CD14-positive monocyte (primary cell): Measurements from ENCODE around the gene SPTLC1. TPM values are rescaled to one million over a fixed set of nuclear protein-coding genes. Genes with fewer than 3 reads are reported as not detected.

ENCODE experiments used
- DNase-seq, 3 donors: peaks; one replicate each; pipeline ENCODE4 v3.0.0-alpha.2; 2011 to 2022
- H2AFZ ChIP-seq: 2 replicates; pipeline ENCODE4 v1.6.0; 2012; ENCODE audit warnings: mild to moderate bottlenecking, low read depth, low read length, inconsistent platforms; ENCODE audit not compliant: insufficient read depth, poor library complexity, severe bottlenecking
- H3K27ac ChIP-seq, 2 donors: 1 replicate in 1 of 2; 2 replicates in 1 of 2; pipeline ENCODE4 v1.5.1; 2012 to 2013; ENCODE audit warnings: low read length in 2 of 2, control low read depth in 1 of 2, inconsistent platforms in 1 of 2, low read depth in 1 of 2, mild to moderate bottlenecking in 1 of 2
- H3K27me3 ChIP-seq, 2 donors: one replicate each; pipeline versions ENCODE4 v1.6.0 to v1.6.1; 2011 to 2013; ENCODE audit warnings: low read length in 2 of 2; ENCODE audit not compliant: control insufficient read depth in 2 of 2, insufficient read depth in 2 of 2
- H3K36me3 ChIP-seq, 2 donors: replicated peaks in 1 of 2; 1 replicate in 1 of 2; 2 replicates in 1 of 2; pipeline versions ENCODE4 v1.5.1 to v1.6.1; 2012 to 2013; ENCODE audit warnings: low read length in 2 of 2, control low read depth in 1 of 2, inconsistent platforms in 1 of 2, mild to moderate bottlenecking in 1 of 2; ENCODE audit not compliant: insufficient read depth in 2 of 2, control insufficient read depth in 1 of 2
- H3K4me1 ChIP-seq, 2 donors: 1 replicate in 1 of 2; 2 replicates in 1 of 2; pipeline versions ENCODE4 v1.5.1 to v1.6.1; 2012 to 2013; ENCODE audit warnings: low read length in 2 of 2, control low read depth in 1 of 2, inconsistent platforms in 1 of 2, mild to moderate bottlenecking in 1 of 2, moderate library complexity in 1 of 2; ENCODE audit not compliant: insufficient read depth in 2 of 2, control insufficient read depth in 1 of 2
- H3K4me2 ChIP-seq: replicated peaks from 2 replicates; pipeline ENCODE3; 2012; ENCODE audit warnings: low read length, moderate library complexity, mild to moderate bottlenecking; ENCODE audit not compliant: poor library complexity, severe bottlenecking; ENCODE audit errors: extremely low read depth
- H3K4me3 ChIP-seq, 3 experiments: fragments of 200-600 bp in 1 of 3; sonication (generic) in 1 of 3; replicated peaks in 1 of 3; 1 replicate in 2 of 3; 2 replicates in 1 of 3; pipeline ENCODE4 v1.5.1; 2011 to 2013; ENCODE audit warnings: low read length in 3 of 3, mild to moderate bottlenecking in 3 of 3, control low read depth in 2 of 3, low read depth in 2 of 3, inconsistent platforms in 1 of 3, moderate library complexity in 1 of 3
- H3K79me2 ChIP-seq: 2 replicates; pipeline ENCODE4 v1.6.0; 2012; ENCODE audit warnings: mild to moderate bottlenecking, control low read depth, inconsistent platforms, low read length, moderate library complexity; ENCODE audit not compliant: insufficient read depth
- H3K9ac ChIP-seq: 2 replicates; pipeline ENCODE4 v1.6.0; 2017; ENCODE audit warnings: low read length, mild to moderate bottlenecking; ENCODE audit not compliant: insufficient read depth, poor library complexity, severe bottlenecking
- H3K9me3 ChIP-seq, 2 donors: replicated peaks in 1 of 2; 1 replicate in 1 of 2; 2 replicates in 1 of 2; pipeline versions ENCODE4 v1.5.1 to v1.6.1; 2012 to 2013; ENCODE audit warnings: low read length in 2 of 2, control low read depth in 1 of 2; ENCODE audit not compliant: control insufficient read depth in 1 of 2, insufficient read depth in 1 of 2
- H4K20me1 ChIP-seq: 2 replicates; pipeline ENCODE4 v1.6.0; 2012; ENCODE audit warnings: mild to moderate bottlenecking, low read length, control low read depth, moderate library complexity; ENCODE audit not compliant: insufficient read depth
- H3K27ac Mint-ChIP-seq, 7 donors: one replicate each; pipeline ENCODE4 v1.8.0; 2020; ENCODE audit warnings: mild to moderate bottlenecking in 7 of 7, mixed read lengths in 7 of 7, moderate library complexity in 6 of 7, inconsistent platforms in 2 of 7
- H3K27me3 Mint-ChIP-seq, 3 donors: one replicate each; pipeline ENCODE4 v1.8.0; 2021 to 2022; ENCODE audit warnings: low read depth in 3 of 3, mild to moderate bottlenecking in 3 of 3, mixed read lengths in 3 of 3, moderate library complexity in 3 of 3, inconsistent platforms in 1 of 3
- H3K36me3 Mint-ChIP-seq, 2 donors: one replicate each; pipeline ENCODE4 v1.8.0; 2020; ENCODE audit warnings: mixed read lengths in 2 of 2, inconsistent platforms in 1 of 2, mild to moderate bottlenecking in 1 of 2
- H3K4me1 Mint-ChIP-seq: one replicate; pipeline ENCODE4 v1.8.0; 2020; ENCODE audit warnings: mild to moderate bottlenecking, mixed read lengths
- H3K4me3 Mint-ChIP-seq, 2 donors: one replicate each; pipeline ENCODE4 v1.8.0; 2020; ENCODE audit warnings: mild to moderate bottlenecking in 2 of 2, mixed read lengths in 2 of 2, moderate library complexity in 1 of 2
- H3K9me3 Mint-ChIP-seq, 7 donors: one replicate each; pipeline ENCODE4 v1.8.0; 2020 to 2022; ENCODE audit warnings: mixed read lengths in 7 of 7, mild to moderate bottlenecking in 6 of 7, moderate library complexity in 6 of 7, inconsistent platforms in 2 of 7
- WGBS: methylation state at CpG from one replicate; pipeline ENCODE4 v1.1.5; 2013; ENCODE audit warnings: missing lambda C conversion rate; ENCODE audit not compliant: insufficient coverage; 5-methylcytosine and 5-hydroxymethylcytosine counted together
- intact Hi-C, 2 donors: fragments of 100-400 bp; cut with micrococcal nuclease; formaldehyde crosslinking; loops; one replicate each; pipeline versions ENCODE4 v1.15.0 to v1.15.1; 2023
- polyA plus RNA-seq, 3 donors: library from polyadenylated mRNA; depleted of rRNA in 1 of 3; unstranded in 2 of 3; stranded (reverse) in 1 of 3; fragments of 300-500 nt in 2 of 3; fragments of >200 nt in 1 of 3; fragmentation: Illumina TruSeq in 2 of 3; gene quantifications; 1 replicate in 2 of 3; 2 replicates in 1 of 3; pipeline ENCODE4 v1.2.3, GENCODE V29; 2012 to 2021
- TF ChIP-seq, protein P1 (sequence below): fragments of 200-600 bp; IDR thresholded peaks from one replicate; pipeline ENCODE4 v1.8.0; 2022; ENCODE audit warnings: antibody characterized with exemption, mild to moderate bottlenecking

SPTLC1 gene
- polyA plus RNA-seq, 3 donors: 37.4 to 92.4 (median 80.0) TPM

DNA sequence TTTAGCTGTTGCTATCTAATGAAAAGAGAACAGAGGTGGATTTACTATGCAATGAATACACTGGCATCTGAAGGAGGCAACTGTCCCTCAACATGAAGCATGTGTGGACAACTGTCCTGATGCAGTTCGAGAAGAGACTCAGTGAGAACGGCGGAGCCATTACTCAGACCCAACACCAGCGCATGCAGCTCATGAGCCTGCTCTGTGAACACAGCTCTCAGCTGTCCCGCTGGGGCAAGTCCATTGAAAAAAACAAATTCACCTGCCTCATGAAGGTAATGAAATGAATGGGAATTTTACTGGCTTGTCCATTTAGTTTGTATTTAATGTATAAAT lies 78.8 kb downstream of the SPTLC1 start:
- Histone ChIP-seq H3K27ac (no peak overlapping the region), H3K27me3 (no peaks in the 10 kb centered on the region), H2AFZ (no peak overlapping the region), H3K4me2 (no peak overlapping the region), H3K36me3 (peaks cover 79 to 90% of the 10 kb centered on the region in 2 donors), H4K20me1 (no peaks in the 10 kb centered on the region), H3K4me1 (no peaks in the 10 kb centered on the region), H3K9me3 (peaks cover 0 to 1% of the 10 kb centered on the region in 2 donors), H3K79me2 (no peaks in the 10 kb centered on the region), H3K4me3 (no peak overlapping the region), H3K9ac (no peak overlapping the region)
- TF ChIP-seq, protein P1, sequence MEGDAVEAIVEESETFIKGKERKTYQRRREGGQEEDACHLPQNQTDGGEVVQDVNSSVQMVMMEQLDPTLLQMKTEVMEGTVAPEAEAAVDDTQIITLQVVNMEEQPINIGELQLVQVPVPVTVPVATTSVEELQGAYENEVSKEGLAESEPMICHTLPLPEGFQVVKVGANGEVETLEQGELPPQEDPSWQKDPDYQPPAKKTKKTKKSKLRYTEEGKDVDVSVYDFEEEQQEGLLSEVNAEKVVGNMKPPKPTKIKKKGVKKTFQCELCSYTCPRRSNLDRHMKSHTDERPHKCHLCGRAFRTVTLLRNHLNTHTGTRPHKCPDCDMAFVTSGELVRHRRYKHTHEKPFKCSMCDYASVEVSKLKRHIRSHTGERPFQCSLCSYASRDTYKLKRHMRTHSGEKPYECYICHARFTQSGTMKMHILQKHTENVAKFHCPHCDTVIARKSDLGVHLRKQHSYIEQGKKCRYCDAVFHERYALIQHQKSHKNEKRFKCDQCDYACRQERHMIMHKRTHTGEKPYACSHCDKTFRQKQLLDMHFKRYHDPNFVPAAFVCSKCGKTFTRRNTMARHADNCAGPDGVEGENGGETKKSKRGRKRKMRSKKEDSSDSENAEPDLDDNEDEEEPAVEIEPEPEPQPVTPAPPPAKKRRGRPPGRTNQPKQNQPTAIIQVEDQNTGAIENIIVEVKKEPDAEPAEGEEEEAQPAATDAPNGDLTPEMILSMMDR: no peak
- no peak overlapping the region for H3K4me3 Mint-ChIP-seq
- no peaks in the 10 kb centered on the region for H3K9me3 Mint-ChIP-seq
- H3K27me3 Mint-ChIP-seq: no peaks in the 10 kb centered on the region
- peaks cover 67 to 79% of the 10 kb centered on the region in 2 donors for H3K36me3 Mint-ChIP-seq
- H3K27ac Mint-ChIP-seq: no peak overlapping the region
- no peak for DNase-seq
- WGBS: 90% methylated on average over 3 of the region's 5 CpGs
- H3K4me1 Mint-ChIP-seq: no peaks in the 10 kb centered on the region
- intact Hi-C loops: no loop called here

DNA sequence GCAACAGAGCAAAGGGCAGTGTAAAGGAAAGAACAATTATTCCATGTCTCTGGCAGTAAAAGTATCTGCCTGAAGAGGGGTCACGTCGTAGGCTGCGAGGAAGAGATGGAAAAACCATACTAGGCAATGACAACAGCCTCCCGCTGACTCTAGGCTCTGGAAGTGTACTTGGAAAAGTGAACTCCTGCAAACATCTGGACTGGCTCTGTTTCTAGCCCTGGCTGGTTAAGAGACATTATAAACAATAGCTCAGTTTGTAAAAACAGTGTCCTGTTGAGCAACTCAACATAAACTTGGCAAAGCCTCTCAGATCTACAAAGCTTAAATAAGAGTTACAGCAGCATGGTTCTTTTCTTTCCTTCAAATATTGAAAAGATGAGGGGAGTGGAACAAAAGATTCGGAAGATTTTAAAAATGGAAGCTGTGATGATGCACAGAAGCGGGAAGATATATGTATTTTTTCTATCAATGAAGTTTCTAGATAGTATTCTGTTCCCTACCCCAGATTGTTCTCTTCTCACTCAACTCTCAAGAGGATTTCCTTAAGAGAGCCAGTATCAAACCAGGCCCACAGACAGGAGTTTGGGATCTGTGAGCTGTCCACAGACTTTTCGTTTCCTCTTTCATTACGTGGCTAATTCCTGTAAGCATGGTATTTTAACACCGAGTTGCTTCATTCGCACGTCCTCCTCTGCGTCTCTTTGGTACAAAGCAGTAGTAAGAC lies 79.4 kb downstream of the SPTLC1 start:
- H3K4me1 ChIP-seq: no peaks in the 10 kb centered on the region
- H3K9ac ChIP-seq: no peak overlapping the region
- TF ChIP-seq, protein P1: no peak
- Mint-ChIP-seq H3K4me3 (no peak overlapping the region), H3K36me3 (peaks cover 70 to 79% of the 10 kb centered on the region in 2 donors), H3K27ac (no peak overlapping the region), H3K27me3 (no peaks in the 10 kb centered on the region), H3K4me1 (no peaks in the 10 kb centered on the region), H3K9me3 (no peaks in the 10 kb centered on the region)
- H2AFZ ChIP-seq: no peak overlapping the region
- H3K4me2 ChIP-seq: no peak overlapping the region
- H3K27me3 ChIP-seq: no peaks in the 10 kb centered on the region
- no peaks in the 10 kb centered on the region for H3K79me2 ChIP-seq
- DNase-seq: no peak
- H3K9me3 ChIP-seq: no peaks in the 10 kb centered on the region
- peaks cover 80 to 91% of the 10 kb centered on the region in 2 donors for H3K36me3 ChIP-seq
- H3K4me3 ChIP-seq: no peak overlapping the region
- WGBS: 57% methylated on average over 7 of the region's 12 CpGs
- H3K27ac ChIP-seq: no peak overlapping the region
- no peaks in the 10 kb centered on the region for H4K20me1 ChIP-seq
- intact Hi-C loops: no loop called here
